Measurements from ENCODE around the gene LILRA2.

GRCh38 chr19:54614726-54615125, 41.1 kb downstream of the LILRA2 start:
- TF ChIP-seq, protein P1, sequence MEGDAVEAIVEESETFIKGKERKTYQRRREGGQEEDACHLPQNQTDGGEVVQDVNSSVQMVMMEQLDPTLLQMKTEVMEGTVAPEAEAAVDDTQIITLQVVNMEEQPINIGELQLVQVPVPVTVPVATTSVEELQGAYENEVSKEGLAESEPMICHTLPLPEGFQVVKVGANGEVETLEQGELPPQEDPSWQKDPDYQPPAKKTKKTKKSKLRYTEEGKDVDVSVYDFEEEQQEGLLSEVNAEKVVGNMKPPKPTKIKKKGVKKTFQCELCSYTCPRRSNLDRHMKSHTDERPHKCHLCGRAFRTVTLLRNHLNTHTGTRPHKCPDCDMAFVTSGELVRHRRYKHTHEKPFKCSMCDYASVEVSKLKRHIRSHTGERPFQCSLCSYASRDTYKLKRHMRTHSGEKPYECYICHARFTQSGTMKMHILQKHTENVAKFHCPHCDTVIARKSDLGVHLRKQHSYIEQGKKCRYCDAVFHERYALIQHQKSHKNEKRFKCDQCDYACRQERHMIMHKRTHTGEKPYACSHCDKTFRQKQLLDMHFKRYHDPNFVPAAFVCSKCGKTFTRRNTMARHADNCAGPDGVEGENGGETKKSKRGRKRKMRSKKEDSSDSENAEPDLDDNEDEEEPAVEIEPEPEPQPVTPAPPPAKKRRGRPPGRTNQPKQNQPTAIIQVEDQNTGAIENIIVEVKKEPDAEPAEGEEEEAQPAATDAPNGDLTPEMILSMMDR (IDR thresholded peaks at IDR 0.05): no peak
- no peak for TF ChIP-seq POLR2AphosphoS5 (IDR thresholded peaks at IDR 0.05)
- TF ChIP-seq POLR2A (IDR thresholded peaks at IDR 0.05): no peak

Measured in breast epithelium (tissue), 3 donors.